ENCODE results near the gene AAR2.

AAR2 gene

DNA sequence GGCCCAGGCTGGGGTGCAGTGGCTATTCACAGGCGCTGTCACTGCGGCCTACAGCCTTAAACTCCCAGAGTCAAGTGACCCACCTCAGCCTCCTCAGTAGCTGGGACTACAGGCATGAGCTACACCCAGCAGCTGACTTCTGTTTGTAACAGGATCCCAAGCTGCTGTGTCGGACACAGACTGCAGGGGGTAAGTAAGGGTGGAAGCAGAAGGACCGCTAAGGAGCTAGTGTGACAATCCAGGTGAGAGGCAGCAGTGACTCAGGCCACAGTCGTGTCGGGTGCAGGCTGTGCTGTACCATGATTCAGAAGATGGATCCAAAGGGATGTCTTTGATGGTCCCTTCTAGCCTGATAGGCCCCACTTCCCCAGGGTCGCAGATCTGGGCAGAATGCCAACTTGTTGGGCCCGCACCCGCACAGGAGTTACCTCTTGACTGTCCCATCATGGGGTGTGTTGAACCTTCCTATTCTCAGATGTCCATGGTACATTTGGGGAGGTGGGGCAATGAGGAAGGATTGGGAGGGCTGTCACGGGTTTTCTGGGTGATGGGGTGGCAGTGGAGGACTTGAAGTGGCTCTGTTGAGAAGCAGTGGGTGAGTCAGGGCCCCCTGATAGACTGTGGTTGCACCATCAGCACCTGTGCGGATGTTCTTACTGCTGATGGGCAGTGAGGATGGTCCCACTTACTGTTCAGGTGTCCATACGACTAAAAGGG, 25.3 kb downstream of the AAR2 start:
- DNase-seq: no peak

DNA sequence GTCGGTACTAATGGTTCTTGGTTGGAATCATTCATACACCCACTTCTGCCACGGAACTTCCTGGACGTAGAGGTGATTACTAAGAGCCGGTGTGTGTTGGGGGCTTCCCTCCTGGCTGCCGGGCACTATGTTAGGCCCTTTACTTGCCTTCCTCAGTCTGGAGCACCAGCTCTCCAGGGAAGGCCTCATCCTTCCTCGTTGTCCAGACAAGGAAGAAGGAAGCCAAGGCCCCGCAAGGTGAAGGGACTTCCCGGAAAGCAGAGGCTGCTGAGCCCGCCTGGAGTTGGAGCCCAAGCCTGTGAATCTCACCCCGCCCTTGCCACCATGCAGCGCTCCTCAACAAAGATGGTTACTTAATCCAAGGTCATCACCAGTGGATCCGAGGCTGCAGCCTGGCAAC, 26.2 kb downstream of the AAR2 start:
- DNase-seq: no peak

- no peak for DNase-seq
Measured at GRCh38 chr20:36264426-36265246, 28.4 kb downstream of the AAR2 start.

GRCh38 chr20:36266189-36266588, 29.9 kb downstream of the AAR2 start:
- no peak for DNase-seq

DNA sequence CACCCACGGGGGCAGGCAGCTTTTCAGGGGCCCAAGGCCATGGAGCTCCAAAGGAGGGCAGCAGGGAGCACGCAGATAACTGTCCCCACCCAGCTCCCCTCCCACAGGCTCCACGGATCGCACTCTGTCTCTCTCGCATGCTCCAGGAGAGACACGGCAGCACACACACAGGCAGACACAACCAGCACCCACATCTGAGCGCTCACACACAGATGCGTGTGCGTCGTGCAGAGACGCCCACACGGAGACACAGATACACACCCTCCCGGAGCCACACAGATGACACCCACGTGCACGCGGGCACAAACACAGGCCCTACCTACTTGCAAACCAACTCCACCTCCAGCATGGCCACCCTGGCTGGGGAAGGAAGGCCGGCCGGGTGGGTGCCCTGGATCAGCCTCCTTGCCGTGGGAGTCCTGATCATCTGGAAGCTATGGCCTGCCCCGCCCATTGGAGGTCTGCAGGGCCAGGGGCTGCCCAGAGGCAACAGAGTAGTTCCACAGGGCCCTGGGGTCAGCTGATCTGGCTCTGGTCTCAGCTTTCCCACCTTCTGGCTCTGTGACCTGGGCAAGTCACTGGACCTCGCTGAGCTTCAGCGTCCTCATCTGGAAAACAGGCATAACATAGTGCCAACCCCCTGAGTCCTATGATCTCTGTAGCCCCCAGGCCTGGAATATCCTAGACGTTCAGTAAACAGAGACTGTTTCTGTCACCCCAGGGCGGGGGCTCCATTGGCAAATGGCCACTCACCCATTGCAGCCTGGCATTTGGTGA, 31.5 kb downstream of the AAR2 start:
- DNase-seq: no peak

GRCh38 chr20:36268440-36269342, 32.4 kb downstream of the AAR2 start:
- DNase-seq: no peak

GRCh38 chr20:36269507-36269906, 33.2 kb downstream of the AAR2 start:
- DNase-seq: no peak

DNA sequence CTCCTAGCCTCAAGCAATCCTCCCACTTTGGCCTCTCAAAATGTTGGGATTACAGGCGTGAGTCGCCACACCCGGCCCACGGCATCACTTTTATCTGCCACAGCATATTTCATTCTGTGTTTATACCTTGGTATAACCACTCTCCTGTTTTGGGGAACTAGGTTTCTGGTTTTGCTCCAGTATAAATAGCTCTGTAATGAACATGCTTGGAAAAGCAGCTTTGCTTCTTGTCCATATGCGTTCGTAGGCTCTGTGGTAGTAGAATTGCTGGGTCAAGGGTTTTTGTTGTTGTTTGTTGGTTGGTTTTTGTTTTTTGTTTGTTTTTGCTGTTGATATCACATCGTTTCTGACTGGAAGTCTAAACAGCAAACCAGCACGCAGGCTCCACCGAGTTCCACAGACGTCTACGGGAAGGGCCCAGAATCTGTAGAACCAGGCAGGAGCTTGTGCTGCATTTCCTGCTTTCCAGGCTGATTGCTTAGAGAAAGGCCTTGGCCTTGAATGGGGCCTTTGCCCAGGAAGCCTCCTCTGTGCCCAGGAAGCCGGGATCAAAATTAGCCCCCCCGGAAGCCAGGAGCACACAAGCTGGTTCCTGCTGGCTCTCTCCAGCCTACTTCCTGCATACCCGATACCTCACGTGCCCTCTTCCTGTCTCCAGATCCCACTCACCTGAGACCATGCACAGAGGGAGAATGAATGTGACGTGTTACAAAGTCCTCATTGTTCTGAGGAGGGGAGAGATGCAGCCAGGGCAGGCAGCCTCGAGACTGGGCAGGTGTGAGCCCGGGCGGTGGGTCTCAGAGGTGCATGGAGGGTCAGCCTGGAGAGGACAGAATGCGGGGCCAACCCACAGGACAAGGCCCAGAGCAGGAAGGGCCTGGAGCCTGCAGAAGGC, 34.7 kb downstream of the AAR2 start:
- no peak for DNase-seq

GRCh38 chr20:36271639-36272546, 35.6 kb downstream of the AAR2 start:
- no peak for DNase-seq

DNA sequence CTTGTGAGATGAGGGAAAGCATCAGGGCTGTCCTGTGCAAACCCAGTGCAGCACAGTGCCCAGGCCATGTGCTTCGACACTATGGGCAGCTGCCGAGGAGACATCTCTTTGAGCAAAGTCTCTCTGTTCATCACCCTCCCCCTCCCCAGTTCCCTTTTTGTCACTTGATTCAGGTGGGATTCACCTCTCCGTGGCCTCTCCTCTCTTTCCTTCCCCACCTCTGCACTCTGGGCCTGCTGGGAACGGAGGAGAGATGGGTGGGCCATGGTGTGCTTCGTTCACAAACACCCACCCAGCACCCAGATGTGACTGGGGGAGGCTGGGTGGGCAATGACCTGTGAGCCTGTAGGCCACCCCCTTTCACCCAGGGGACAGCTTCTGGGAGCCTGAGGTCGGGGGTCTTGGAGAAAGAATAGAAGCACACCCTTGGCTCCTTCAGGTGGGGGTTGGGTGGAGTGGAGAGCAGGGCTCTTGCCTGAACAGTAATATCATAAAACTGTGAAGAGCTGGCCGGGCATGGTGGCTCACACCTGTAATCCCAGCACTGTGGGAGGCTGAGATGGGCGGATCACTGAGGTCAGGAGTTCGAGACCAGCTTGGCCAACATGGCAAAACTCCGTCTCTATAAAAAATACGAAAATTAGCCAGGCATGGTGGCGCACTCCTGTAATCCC, 36.4 kb downstream of the AAR2 start:
- no peak for DNase-seq

DNA sequence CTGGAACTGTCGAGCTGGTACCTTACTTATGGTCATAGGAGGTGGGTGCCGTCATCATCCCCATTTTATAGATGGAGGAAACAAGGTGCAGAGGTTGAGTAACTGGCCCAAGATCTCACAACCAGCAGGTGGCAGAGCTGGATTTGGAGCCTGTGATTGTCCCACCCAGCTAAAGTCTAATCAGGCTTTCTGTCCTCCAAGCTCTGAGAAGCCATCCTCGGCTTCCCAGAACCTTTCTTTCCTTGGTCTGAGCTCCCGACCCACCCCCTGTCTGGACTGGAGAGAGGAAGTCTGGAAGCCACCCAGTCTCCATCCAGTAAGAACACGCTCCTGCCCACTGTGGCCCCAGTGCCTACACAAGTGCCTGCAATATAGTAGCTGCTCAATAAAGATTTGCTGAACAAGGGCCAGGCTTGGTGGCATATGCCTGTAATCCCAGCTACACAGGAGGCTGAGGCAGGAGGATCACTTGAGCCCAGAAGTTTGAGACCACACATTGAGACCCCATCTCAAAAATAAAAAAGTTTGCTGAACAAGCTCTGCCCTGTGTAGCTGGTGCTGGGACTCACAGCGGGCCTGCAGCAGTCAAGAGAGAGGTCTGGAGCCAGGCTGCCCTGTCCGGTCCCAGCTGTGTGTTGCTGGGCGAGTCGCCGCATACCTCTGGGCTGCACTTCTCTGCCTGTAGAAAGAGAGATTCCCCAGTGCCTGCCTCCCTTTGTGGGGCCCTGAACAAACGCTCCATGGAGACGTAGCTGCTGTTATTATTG, 37.3 kb downstream of the AAR2 start:
- no peak for DNase-seq

DNA sequence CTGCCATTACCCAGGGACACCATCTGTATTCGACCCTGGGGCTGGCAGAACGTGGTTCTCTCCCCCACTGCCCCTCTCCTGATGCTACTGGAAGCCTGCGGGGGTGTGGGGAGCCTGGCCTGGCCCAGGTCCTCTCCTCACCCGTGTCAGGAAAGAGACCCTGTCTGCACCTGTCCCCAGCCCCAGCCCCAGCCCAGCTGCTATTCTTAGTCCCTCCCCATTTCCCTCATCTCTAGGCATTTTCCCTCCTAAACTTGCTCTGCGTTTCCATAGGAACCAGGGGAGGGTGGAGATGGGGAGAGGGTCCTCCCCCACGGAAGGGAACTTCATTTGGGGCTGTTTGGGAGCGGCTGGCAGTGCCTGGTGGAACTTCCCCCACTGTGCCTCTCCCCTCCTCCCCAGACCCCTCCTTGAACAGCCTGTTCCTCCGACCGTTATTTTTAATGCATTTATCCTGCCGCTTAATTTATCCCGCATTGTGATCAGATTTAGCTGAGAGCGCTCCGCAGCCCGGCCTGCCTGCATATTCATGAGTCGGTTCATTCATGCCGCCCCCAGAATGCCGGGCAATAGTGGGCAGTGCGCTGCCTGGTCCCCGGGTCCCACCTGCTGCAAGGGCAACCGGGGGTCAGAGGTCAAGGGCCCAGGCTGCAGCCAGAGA, 38.0 kb downstream of the AAR2 start:
- DNase-seq: no peak

- DNase-seq: no peak
Measured at GRCh38 chr20:36275011-36275410, 38.7 kb downstream of the AAR2 start.

DNA sequence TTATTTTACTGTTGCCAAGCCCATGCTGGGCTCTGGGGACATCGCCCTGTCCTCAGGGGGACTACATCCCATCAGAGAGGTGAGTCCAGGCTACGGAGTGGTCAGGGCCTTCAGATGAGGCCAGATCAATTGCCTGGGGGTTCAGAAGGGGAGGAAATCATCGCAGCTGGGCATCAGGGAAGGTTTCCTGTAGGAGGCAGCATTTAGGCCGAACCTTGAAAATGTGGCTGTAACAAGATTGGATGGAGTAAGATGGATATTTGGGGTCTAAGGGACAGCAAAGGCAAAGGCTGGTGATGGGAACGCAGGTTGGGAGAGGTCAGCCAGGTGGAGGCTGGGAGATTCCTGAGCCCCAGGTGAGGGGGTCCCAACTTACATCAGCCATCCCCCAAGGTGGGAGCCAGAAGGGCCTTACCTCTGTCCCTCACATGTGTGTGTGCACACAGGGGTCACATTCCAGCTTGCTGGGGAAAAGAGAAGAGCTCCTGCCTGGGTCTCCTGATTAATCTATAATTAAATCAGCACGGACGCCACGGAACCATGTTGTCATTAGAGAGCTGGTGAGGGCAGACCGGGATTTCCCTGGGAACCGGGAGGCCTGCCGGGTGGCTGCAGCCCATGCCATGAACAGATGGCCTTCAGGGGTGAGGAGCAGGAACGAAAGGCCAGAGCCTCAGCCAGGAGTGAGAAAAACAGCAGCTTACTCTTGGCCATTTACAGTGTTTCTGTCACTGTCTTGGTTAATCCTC, 39.3 kb downstream of the AAR2 start:
- no peak for DNase-seq

DNA sequence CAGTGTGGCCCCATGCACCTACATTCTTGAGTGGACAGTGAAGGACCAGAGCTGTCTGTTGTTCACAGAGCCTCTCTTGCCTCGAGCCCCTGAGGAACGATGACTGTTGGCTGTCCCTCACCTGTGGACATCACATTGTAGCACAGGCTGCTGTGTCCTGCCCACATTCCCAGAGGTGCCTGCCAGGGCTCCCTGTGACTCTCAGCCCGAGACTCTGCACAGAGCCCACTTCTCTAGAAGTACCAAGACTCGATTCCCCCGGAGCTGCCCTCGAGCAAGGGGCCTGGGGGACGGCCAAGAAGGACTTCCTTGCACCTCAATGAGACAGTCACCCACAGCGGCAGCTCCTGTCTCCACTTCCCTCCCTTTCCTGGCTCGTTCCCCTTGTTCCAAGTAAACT, 41.3 kb downstream of the AAR2 start:
- DNase-seq: no peak

GRCh38 chr20:36279362-36279761, 43.1 kb downstream of the AAR2 start:
- no peak for DNase-seq

GRCh38 chr20:36279776-36280175, 43.5 kb downstream of the AAR2 start:
- DNase-seq: no peak

Measured in activated gamma-delta T cell treated with Interleukin-2 at 50 U/mL for 16 hours (primary cell).